HG03095 (cell line): ENCODE results near the gene TST.

Experiments
- ATAC-seq: cut with Tn5 transposase; IDR thresholded peaks from one replicate; pipeline ENCODE4 v1.9.1; 2021; ENCODE audit warnings: moderate library complexity; ENCODE audit not compliant: unreplicated experiment

The TST gene

GRCh38 chr22:37032535-37033460 is 13.6 kb upstream of the TST start:
- no peak for ATAC-seq

- ATAC-seq: no peak
Measured at GRCh38 chr22:37032134-37032534, 12.9 kb upstream of the TST start.

DNA sequence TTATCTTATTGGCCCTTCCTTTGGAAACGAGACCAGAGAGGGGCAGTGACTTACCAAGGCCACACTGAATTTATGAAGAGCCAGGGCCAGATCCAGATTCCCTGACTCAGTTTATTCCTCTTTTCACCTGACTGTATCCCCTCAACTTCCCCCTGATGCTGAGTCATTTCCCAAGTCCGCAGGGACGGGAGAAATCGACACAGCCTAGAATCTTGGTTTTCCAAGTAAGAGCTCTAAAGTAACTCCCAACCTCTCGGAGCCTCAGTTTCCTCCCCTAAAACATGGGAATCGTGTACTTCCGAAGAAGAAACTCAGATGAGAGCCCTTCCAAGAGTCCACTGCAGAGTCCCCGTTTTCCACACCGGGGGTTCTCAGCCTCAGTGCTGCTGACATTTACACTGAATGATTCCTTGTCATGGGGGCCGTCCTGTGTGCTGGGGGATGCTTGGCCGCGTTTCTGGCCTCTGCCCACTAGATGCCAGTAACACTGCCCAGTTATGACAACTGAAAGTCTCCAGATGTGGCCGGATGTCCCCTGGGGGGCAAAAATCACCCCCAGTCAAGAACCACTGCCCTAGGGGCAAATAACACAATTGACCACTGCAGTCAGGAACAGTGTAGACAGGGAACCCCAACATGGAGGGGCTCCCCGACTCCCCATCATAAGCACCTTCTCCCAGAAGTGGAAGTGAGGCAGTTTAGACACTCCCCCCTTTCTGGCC is 11.5 kb upstream of the TST start:
- no peak for ATAC-seq

DNA sequence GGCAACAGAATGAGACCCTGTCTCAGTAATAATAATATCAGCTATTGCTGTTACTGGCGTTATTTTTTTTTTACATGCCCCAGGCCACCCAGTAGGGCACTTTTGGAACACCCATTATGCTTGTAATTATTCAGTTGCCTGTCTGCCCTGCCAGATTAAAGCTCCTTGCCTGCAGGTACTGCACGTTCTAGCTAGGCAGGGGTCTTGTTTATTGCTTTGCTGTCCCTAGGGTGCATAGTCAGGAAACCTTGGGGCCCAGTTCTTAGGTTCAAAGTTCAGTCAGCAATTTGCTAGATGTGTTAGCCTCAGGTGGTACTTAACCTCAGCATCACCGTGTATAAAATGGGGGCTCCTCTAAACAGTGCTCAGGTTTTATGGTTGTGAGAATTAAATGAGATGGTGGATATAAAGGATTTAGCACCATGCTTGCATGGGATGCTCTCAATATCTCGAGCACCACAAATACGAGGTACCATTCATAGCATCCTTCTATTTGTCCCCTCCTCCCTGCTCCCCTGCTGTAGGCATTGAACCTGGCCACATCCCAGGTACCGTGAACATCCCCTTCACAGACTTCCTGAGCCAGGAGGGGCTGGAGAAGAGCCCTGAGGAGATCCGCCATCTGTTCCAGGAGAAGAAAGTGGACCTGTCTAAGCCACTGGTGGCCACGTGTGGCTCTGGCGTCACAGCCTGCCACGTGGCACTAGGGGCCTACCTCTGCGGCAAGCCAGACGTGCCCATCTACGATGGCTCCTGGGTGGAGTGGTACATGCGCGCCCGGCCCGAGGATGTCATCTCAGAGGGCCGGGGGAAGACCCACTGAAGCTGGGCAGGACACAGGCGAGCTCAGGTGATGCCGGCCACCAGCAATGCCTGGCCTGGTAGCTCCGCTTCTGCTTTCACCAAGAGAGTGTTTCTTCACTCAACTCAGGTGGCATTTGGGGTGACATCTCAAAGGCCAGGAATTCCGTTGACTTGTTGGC is 9.7 kb upstream of the TST start:
- ATAC-seq: no peak

- ATAC-seq: no peak
Measured at GRCh38 chr22:37027556-37027955, 8.3 kb upstream of the TST start.

DNA sequence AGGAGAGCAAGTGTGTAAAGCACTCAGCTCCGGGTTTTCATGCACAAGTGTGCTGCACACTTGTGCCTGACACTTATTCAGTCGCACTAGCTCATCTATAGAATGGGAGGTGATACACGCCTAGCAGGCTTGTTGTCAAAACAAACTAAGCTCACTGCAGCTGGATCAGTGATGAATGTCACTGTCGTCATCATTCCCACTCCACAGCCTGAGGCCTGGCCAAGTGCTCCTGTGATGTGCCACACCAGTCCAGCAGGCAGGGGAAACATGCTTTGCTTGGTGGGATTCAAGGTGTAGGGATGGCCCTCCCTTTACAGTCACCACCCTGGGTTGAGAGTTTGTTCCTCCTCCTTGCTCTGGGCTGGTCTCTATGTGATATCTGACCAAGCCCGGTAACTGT is 7.1 kb upstream of the TST start:
- no peak for ATAC-seq

GRCh38 chr22:37025500-37026070 is 6.3 kb upstream of the TST start:
- no peak for ATAC-seq

GRCh38 chr22:37024339-37025157 is 5.3 kb upstream of the TST start:
- no peak for ATAC-seq

DNA sequence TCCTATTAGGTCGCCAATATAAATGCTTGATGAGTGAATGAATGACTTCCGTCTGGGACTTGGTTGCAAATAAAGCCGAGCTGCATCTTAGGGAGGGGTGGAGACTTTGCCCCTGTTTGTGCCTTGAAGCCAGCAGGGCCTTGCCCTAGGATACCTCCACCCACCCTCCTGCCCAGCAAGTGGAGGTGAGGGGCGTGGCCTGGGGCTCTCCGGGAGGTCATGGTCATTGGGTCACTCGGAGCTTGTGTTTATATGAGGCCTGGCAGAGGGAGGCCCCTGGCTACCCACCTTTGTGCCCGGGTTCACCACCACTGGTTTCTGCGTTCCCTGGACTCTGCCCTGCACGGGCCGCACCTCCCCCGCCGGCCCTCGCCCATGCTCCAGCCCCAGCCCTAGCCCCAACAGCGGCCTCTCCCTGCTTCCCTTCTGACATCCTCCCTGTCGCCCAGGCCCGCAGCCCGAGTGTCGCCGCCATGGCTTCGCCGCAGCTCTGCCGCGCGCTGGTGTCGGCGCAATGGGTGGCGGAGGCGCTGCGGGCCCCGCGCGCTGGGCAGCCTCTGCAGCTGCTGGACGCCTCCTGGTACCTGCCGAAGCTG is 4.6 kb upstream of the TST start:
- ATAC-seq: no peak

DNA sequence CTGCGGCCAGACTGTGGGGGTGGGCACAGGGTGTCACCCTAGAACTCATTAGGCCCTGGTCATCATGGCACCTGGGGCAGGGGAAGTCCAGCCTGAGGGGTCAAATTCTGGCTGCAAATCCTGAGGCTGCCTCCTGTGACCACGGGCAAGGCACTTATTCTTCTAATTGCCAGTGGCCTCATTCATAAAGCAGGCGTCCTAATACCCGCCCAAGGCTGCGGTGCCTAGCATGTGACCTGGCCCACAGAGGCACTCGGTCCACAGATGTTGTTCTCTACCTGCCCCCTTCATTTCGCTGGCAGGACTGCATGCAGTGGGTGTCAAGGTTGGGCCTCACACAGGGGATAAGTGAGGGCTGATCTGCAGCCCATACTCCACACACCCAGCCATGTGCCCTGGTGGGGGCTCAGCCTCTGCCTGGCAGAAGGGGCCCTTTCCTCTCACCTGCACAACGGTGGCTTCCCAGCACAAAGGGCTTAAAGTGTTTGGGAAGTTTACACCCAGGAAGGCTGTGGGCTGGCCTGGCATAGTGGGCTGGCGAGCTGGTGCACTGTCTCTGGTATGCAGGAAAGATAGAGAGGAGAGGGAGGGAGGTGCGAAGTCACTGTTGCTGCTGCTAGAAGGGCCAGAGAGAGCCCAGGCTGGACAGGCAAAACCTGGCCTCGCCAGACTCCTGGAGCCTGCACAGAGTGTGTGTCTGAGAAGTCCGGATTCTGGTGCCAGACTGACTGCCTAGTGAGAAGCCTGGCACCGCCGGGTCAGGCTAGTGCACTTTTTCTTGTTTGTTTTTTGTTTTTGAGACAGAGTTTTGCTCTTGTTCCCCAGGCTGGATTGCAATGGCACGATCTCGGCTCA is 3.5 kb upstream of the TST start:
- no peak for ATAC-seq

GRCh38 chr22:37021710-37022482 is 2.6 kb upstream of the TST start:
- ATAC-seq: no peak

DNA sequence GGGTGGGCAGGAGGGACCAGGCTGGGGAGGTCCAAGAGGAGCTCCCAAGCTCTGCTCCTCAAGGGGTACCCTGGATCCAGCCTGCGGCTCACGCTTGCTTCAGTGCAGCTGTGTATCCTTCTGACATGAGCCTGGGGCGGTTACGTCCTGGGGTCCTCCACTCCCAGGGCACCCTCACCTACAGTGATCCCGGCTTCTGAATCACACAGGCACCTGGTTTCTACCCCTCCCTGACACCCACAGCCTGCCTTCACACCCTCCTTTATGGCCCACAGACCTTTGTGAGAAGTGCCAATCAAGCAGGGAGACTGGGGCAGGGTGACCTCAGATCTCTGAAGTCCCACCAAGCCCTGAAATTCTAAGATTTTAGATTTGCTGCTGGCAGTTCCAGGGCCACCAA is 1.8 kb upstream of the TST start:
- ATAC-seq: no peak

GRCh38 chr22:37020192-37020479 is 889 bp upstream of the TST start:
- ATAC-seq: no peak

- ATAC-seq: no peak
Measured at GRCh38 chr22:37018815-37019308, 385 bp downstream of the TST start.

- no peak for ATAC-seq
Measured at GRCh38 chr22:37018086-37018814, 997 bp downstream of the TST start.

DNA sequence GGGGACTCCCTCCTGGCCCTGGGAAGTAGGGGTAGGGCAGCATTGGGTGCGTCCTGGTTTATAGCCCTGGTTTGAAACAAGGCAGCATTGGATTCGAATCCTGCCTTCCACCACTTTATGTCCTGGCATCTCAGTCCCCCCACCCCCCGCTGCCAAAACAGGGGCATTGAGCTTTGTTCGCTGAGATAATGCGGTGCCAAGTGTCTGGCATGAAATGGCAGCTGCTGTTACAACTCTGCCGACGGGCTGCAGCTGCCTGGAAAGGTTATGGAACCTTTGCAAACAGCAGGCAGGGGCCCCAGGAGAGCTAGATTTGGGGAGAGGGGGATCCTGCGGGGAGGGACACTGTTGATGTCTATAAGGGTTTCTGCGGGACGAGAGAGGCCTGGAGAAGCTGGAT is 1.9 kb downstream of the TST start:
- no peak for ATAC-seq
